Stimulated activated CD4-positive, alpha-beta T cell treated with anti-CD3 and anti-CD28 coated beads, Interleukin-1b, Interleukin-23, amount 100 ng/mL, for 4 hours (primary cell): ENCODE data around the gene SLC39A11.
"Not testable (repeated sequence)": the region's sequence is repeated elsewhere in the genome, so short reads cannot be mapped to it uniquely, and the experiment has no call there.

Source experiments
- DNase-seq, 2 donors: peaks; one replicate each; pipeline ENCODE4 v3.0.0-alpha.2; 2020; ENCODE audit warnings: low read depth in 2 of 2

Gene SLC39A11

DNA sequence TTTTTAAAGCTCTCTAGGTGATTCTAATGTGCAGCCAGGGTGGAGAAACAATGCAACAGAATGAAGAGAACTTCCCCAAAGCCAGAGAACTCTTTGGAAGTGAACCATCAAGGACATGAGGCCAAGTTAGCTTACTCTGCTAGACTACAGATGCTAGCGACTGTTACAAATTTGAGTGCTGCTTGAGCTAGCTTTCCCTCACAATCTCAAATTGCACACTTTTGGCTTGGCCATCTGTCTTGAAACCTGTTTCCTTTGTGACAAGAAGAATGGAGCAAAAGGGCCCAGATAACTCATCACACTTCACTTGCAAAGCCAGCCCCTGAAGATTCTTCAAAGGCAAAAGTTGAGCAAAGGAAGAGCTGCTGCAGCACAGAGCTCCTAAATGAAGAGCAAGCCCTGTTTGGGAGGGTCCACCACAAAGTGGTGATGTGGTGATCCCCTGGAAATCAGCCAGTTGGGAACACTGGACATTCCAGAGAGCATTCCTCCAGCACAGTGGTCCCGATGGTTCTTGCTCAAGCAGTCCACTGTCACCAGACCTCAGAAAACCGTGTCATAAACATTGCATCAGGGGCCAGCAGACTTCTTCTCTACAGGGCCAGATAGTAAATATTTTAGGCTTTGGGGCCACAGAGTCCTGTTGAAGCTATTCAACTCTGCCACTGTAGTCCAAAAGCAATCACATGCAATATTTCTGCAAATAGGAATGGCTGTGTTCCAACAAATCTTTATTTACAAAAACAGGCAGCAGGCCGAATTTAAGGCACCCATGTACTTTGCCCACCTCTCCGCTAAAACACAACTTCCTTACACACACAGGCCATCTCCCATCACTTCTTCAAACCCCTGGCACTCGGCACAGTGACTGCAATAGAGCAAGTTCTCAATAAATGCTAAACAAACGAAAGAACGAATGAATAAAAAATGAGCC, 21.2 kb downstream of the SLC39A11 start:
- DNase-seq, result no peak

DNA sequence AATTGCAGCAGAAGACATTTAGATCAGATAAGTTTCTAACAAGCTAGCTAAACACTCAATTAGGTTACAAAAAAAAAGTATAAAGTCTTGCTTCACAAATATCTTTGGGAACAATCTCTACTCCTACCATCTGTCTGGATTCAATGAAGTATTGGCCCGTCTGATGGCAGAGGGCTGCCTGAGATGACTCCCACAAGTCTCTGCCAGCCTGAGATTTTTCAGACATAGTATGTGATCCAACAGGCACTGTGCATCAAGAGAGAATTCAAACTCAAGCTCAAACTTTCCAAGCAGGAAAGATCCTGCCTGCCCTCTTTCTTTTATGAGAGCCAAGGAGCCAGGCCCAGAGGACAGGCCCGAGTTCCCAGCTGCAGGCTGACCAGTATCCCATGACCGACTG, 22.6 kb downstream of the SLC39A11 start:
- no peak for DNase-seq

DNA sequence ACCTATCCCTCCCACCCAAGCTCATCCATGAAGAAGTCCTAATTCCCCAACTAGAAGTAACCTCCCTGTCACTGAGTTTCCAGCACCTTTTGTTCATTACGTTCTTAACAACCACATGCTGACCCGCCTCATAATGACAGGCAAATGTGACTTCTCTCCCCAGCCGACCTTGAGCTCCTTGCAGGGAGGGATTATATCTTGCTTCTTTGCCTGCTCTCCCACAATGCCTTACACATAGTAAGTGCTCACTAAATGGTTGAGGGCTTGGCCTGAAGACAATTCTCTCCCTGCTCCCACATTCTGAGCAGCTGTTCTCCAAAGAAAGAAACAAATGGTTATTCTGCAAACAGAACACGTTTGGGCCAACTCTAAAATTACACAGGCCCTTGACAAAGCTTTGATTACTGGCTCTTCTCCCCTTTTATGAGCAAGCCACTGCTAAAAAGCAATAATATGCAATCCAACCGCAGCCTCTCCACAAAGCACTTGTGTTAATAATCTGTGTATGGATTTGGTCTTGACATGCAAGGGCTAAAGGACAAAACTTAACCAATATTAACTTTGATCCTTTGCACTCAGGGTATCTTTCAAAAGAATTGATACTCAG, 23.2 kb downstream of the SLC39A11 start:
- no peak for DNase-seq

DNA sequence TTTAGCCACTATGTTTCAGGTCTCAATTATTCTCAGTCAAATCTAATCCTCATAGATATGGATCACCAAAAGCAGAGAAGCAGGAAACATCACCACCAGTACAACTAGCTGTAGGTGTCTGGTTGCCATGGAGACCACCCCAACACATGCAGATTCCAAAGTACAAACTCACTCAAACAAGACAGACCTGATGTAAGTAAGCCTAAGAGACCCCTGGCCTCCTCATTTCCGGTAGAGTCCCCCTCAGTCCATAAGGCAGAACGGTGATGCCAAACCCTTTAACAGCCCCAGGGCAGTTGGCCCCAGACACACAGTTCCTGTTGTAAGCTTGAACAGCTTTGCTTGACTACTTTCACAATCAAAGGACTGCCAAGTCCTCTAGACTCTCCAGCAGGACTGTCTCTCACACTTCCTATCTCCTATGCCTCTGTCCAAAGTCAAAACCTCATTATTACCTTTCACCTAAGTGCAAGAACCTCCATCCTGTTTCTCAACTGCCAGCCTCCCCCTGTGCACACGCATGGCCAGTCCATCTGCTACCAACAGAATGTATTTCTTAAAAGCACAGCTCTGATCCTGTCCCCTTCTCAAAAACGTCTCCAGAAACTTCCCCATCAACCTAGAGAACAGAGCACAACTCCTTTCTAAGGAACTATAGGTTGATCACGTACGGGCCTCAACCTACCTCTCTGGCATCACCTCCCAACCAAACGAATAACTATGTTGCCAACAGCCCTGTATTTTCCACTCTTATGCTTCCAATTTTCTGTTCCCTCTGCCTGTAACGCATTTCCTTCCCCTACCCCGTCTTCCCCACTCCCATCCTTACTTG, 23.9 kb downstream of the SLC39A11 start:
- no peak for DNase-seq

DNA sequence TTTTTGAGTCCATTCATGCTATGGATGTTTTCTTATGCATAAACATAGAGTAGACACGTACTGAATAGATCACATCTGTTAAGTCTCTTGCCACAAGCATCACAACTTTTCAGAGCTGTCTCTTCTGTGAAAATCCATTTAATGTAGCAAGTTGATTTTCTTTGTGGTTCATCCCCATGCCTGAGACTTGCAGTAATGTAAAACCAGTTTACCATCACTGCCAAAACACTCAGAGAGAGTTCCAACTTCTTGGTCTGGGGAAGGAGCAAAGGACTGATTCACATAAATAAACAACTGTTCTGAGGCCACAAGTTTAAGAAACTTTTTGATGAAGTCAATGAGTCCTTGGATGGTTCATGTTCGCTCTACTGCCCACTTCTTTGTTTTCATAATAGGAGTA, 24.8 kb downstream of the SLC39A11 start:
- DNase-seq, result not testable (repeated sequence)

DNA sequence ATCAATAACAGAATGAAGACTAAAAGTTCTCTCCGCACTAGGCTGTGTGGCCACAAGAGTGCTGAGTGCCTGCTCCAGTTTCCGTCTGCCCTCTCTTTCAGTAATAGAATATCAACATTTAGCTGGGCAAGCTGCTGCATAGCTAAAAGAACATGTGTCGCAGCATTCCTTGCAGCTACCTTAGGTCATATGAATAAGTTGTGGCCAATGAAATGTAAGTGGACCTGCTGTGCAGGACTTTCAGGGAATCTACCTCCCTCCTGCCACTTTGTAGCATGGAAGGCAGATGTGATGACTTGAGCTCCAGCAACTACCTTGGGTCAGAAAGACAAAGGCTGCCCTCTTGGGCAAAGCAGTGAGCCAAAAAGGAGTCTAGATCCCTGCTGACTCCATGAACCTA, 25.4 kb downstream of the SLC39A11 start:
- DNase-seq, result no peak

DNA sequence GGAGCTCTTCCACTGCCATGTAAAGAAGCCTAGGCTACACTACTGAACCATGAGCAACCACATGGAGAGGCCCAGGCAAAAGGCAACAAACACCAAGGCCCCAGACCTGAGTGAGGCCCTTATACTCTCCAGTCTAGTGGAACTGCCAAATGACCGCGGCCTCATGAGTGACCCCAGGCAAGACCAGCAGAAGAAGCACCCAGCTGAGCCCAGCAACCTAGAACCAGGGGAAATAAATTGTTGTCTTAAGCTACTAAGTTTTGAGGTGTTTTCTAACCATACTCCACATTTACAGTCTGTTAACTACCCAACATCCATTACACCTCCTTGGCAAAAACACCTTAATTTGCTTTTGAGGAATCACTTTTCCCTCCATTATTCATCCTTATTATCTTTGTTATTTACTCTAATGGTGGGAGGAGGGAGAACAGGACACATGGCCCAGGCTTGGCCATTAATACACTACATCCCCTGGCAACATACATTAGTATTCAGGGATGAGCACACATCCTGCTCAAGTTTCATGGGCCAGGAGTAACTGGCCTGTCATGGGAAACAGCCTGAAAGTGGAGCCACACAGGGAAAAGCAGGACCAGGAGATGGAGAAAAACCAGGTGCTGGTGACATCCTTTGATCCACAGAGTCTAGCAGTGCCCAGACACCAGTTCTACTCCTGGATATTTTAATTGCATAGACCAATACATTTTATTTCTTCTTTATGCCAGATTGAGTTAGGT, 26.2 kb downstream of the SLC39A11 start:
- DNase-seq, result no peak

DNA sequence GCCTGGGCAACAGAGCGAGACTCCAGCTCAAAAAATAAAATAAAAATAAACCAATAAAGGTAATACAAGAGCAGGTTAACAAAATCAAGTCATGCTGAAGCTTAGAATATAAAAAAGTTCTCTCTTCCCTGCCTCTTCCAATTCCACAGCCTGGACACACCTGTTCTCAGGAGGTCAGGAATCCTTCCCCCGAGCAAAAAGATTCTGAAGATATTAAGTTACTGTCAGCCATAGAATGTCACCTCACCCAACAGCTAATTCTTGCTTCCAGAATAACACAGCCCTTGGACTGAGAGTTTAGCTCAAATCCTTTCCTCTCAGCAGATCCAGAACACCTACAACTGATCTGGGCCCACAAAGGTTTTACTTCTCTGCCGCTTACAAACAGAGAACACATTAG, 27.1 kb downstream of the SLC39A11 start:
- DNase-seq, result no peak

DNA sequence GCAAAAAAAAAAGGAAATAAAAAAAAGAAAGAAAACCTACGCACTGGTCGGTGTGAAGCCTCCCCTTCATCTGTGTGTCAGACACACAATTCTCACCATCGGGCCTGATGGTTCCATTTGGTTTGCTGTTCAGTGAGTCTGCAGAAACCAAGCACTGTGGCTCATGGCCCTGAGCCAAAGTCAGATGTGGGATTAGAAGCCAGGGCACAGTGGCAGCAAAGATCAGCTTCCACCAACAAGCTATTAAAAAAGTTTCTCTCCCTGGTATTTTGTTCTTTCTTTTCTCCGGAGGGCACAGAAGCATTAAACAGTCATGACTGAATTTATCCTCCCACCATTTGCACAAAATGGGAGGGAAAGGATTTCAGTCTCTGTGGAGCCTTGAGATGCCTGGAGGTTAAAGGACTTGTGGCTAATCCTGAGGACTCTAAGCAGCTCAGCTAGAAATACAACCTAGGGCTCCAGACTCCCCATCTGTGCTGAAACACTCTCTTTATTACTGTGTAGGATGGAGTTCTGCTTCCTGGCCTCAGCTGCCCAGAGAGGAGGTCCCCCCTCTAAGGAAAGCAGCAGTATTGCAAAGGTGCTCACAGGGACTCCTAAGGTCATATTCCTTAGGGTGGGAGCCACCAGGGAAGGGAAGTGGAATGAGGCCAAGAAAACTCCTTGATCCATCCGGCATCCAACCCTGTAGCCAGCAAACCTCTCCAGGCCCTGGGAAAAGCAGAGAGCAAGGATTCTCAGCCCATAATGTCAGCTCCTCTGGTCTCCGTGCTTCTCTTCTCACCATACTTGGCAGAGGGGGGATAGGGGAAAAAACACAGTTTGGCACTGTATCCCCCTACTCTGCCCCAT, 28.2 kb downstream of the SLC39A11 start:
- no peak for DNase-seq

DNA sequence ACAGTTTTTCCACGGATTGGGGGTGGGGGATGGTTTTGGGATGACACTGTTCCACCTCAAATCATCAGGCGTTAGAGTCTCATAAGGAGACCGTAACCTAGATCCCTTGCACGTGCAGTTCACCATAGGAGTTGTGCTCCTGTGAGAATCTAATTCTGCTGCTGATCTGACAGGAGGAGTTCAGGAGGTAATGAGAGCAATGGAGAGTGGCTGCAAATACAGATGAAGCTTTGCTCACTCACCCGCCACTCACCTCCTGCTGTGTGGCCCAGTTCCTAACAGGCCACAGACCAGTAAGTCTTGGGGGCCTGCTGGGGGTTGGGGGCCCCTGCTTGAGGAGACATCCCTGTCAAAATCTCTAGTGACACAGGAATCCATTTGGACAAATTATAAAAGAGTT, 29.8 kb downstream of the SLC39A11 start:
- DNase-seq, result no peak

DNA sequence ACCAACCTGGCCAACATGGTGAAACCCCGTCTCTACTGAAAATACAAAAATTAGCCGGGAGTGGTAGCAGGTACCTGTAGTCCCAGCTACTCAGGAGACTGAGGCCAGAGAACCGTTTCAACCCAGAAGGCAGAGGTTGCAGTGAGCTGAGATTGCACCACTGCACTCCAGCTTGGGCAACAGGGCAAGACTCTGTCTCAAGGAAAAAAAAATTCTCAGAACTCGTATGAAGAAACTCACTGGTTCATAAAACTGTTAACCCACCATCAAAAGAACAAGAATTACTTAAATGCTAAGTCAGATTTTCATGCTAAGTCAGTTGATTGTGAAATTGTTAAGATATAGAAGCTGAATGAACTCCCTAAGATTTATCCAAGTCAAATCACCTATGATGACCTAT, 31.3 kb downstream of the SLC39A11 start:
- no peak for DNase-seq

DNA sequence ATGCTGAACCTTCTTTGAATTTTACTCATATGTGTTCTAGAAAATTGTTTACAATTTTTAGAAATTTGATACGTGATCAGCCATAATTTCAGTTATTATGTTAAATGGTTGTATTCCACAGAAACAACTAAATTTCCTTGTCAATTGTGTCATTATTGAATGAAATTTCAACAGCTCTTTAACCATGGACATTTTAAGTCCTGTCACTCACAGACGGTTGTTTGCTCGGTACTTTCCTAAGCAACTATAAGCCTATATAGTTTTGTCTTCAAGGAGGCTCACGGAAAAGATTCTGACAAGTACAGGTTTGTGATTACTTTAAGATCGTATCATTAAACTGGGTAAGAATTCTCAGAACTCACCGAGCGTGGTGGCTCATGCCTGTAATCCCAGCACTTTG, 31.8 kb downstream of the SLC39A11 start:
- DNase-seq, result no peak

DNA sequence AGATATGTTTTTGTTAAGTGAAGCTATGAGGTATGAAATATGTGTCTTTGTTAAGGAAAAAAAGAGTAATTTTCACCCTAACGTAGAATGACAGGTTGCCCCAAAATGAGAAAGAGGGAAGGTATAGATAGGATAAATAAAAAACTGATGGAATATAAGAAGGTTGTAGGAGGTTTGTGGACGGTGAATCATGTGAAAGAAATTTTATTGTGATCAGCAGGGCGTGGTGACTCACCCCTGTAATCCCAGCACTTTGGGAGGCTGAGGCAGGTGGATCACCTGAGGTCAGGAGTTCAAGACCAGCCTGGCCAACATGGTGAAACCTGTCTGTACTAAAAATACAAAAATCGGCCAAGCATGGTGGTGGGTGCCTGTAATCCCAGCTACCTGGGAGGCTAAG, 32.8 kb downstream of the SLC39A11 start:
- DNase-seq, result not testable (repeated sequence)

DNA sequence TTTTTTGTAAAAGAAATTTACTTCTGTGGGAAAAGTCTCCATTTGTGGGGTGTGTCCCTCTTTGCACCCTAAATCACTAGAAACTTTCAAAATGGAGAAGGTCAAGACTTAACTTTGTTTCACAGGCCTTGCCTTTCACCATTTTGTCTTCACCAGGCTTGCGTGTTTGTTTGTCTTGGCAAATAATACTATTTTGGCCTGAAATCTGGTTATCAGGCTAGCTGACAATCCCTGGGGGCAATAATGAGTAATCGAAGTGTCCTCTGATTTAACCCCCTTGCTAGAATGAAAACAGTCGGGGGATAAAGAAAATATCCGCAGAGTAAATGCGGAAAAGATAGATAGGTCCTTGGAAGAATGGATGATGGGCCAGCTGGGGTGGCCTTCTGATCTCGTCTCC, 34.5 kb downstream of the SLC39A11 start:
- no peak for DNase-seq

DNA sequence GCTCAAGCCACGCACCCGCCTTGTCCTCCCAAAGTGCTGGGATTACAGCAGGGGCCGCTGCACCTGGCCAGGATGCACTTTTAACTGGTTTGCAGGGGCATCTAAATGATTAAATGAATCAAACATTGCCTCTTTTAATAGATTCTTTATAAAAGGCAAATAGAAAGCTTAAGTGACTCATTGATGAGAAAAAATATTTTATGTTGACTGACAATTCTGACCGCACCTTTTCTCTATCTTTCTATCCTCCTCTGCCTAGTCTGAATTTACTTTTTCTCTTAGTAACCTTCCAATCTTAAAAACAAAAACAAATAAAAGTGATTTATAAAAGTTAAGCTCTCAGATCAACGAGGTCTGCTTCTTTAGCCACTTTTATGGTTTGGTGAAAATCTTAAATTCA, 35.3 kb downstream of the SLC39A11 start:
- no peak for DNase-seq

DNA sequence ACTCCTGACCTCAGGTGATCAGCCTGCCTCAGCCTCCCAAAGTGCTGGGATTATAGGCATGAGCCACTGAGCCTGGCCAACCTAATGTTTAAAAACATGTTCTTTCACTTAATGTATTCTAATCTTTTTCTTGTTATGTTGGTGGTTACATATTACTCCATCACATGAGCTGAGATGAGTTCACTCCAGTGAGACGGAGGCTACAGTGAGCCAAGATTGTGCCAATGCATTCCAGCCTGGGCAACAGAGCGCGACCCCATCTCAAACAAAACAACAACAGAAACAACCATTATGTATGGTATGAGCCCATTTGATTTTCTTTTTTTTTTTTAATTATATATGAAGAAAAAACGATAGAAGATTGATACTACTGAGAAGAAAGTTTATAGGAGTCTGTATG, 39.6 kb downstream of the SLC39A11 start:
- DNase-seq, result no peak

DNA sequence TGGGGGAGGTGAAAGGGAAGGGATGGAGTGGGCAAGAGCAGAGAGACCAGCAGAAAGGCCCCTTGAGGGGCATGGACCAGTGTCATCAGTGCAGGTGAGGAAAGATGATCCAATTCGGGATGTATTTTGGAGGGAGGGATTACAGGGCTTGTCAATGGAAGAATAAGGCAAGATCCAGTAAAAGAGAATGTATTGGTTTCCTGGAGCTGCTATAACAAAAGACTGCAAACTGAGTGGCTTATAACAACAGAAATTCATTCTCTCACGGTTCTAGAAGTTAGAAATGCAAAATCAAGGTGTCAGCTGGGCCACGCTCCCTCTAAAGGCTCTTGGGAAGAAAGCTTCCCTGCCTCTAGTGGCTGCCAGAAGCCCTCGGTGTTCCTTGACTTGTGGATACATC, 41.7 kb downstream of the SLC39A11 start:
- DNase-seq, result no peak

DNA sequence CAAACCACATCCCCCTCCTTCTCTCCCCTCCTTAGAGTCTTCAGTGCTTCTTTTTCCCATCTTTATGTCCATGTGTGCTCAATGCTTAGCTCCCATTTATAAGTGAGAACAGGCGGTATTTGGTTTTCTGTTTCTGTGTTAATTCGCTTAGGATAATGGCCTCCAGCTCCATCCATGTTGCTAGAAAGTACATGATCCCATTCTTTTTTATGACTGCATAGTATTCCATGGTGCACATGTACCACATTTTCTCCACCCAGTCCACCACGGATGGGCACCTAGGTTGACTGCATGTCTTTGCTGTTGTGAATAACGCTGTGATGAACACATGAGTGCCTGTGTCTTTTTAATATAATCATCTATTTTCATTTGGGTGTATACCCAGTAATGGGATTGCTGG, 44.3 kb downstream of the SLC39A11 start:
- no peak for DNase-seq

DNA sequence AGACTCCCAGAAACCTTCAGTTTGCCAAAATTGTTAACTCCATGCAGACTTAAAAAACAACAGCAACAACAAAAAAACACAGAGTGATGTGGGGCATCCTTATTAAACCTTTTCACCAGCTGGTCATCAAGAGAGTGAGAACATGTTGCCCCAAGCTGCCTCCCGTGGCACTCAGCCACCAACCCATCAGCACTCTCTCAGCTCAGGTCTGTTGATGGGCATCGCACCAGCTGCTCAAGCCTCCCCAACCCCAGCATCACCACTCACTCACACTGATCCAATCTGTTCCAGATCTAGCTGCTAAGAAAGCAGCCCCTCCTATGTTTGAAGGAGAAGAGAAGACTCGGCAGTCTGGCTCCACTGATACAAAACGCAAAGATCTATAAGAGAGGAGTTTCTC, 46.8 kb downstream of the SLC39A11 start:
- DNase-seq, result no peak

DNA sequence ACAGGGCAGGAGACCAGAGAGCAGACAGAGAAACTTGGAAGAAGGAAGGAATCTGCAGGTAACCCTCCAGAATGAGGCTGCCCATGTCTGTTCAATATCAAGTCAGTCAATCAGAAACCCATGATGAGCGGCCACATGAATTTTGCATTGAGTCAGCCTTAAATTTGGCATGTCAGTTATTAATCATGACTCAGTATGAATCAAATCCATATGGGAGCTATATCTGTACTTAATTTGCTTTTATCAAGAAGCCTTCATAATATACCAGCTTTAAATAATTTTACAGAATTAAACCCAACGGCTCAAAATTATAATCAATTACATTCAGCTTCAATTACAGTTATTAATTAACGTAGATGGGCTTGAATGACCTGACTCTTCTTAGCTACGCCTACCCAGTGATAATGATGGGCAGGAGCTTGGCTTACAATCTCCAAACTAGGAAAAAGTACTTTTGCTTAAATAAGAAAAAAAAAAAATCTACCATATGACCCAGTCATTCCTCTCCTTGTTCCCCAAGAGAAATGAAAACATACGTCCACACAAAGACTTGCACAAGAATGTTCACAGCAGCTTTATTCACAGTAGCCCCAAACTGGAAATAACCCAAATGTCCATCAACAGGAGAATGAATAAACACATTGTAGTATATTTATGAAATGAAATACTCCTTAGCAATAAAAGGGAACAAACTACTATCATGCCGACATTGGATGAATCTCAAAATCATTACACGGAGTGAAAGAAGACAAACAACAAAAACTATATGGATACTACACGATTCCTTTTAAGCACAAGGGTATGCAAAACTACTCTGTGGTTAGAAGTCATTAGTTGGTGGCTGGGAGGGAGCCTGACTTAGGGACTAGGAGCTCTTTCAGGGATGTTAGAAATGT, 48.6 kb downstream of the SLC39A11 start:
- no peak for DNase-seq
